HG03139 (cell line): ENCODE data around the gene MTMR2.
A peak's percentile ranks its signal among the peaks of the same experiment; 100 is the strongest.
"Not testable (repeated sequence)": the region's sequence is repeated elsewhere in the genome, so short reads cannot be mapped to it uniquely, and the experiment has no call there.

ENCODE experiments used
- ATAC-seq: cut with Tn5 transposase; IDR thresholded peaks from one replicate; pipeline ENCODE4 v1.9.1; 2021; ENCODE audit not compliant: unreplicated experiment

MTMR2 gene

DNA sequence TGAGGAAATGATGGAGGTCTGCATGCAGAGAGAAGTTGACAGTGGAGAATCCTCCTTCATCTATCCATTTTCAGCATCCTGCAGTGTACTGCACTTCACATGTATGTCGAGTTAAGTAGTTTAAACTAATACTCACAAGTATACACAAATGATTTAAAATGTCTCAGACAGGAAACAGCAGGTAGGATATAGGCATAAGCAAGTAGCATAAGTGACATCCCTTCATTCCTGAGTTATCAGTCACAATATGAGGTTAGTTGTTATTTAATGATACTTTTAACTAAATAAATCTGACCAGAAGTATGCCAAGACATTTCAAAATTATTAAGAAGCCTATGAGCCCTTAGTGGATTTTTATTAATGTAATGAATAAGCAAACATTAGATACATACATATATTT lies 37.4 kb downstream of the MTMR2 start:
- ATAC-seq: no peak

GRCh38 chr11:95884802-95885201 lies 39.1 kb downstream of the MTMR2 start:
- no peak for ATAC-seq

DNA sequence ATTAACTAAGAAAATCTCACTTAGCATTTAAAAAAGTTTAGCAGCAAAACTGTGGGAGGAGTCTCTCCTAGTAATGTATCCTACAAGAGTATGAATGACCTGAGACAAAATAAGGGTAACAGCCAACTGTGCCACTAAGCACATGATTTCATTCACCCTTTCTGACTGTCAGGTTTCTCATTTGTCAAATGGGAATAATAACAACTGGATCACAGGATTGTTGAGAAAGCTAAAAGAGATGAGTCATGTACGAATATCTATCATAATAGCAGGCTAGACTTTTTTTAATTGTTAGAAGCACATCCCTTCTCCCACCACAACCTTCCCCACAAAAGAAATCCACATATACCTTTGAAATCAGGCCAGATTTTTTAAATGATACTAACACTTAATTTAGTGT lies 39.5 kb downstream of the MTMR2 start:
- no peak for ATAC-seq

DNA sequence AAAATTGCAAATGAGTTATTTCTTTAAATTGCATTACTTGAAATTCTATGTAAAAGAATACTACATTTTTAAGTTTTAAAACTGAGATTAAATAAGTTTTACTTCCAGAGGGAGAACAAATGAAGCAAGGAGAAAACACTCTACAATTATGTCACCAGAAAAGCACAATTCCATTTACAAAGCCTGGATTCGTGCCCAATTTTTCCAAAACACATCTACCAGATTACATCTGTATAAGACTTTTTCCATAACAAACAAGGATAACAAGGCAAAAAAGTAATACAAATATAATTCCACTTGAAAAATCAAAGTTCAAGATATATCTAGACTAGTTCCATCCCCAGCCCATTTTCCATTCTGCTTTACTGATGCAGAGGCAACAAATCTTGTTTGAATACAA lies 40.5 kb downstream of the MTMR2 start:
- ATAC-seq: no peak

- no peak for ATAC-seq
Measured at GRCh38 chr11:95877291-95877690, 46.6 kb downstream of the MTMR2 start.

DNA sequence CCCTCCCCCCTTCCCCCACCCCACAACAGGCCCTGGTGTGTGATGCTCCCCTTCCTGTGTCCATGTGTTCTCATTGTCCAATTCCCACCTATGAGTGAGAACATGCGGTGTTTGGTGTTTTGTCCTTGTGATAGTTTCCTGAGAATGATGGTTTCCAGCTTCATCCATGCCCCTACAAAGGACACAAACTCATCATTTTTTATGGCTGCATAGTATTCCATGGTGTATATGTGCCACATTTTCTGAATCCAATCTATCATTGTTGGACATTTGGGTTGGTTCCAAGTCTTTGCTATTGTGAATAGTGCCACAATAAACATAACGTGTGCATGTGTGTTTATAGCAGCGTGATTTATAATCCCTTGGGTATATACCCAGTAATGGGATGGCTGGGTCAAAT lies 53.0 kb downstream of the MTMR2 start:
- ATAC-seq: not testable (repeated sequence)

- no peak for ATAC-seq
Measured at GRCh38 chr11:95867105-95867504, 56.8 kb downstream of the MTMR2 start.

- no peak for ATAC-seq
Measured at GRCh38 chr11:95863486-95864140, 60.3 kb downstream of the MTMR2 start.

- not testable (repeated sequence) for ATAC-seq
Measured at GRCh38 chr11:95860024-95860423, 63.9 kb downstream of the MTMR2 start.

- ATAC-seq: not testable (repeated sequence)
Measured at GRCh38 chr11:95854362-95854761, 69.5 kb downstream of the MTMR2 start.

- no peak for ATAC-seq
Measured at GRCh38 chr11:95853862-95854261, 70.0 kb downstream of the MTMR2 start.

- ATAC-seq: no peak
Measured at GRCh38 chr11:95853138-95853537, 70.8 kb downstream of the MTMR2 start.

GRCh38 chr11:95850137-95850536 lies 73.8 kb downstream of the MTMR2 start:
- ATAC-seq: no peak

DNA sequence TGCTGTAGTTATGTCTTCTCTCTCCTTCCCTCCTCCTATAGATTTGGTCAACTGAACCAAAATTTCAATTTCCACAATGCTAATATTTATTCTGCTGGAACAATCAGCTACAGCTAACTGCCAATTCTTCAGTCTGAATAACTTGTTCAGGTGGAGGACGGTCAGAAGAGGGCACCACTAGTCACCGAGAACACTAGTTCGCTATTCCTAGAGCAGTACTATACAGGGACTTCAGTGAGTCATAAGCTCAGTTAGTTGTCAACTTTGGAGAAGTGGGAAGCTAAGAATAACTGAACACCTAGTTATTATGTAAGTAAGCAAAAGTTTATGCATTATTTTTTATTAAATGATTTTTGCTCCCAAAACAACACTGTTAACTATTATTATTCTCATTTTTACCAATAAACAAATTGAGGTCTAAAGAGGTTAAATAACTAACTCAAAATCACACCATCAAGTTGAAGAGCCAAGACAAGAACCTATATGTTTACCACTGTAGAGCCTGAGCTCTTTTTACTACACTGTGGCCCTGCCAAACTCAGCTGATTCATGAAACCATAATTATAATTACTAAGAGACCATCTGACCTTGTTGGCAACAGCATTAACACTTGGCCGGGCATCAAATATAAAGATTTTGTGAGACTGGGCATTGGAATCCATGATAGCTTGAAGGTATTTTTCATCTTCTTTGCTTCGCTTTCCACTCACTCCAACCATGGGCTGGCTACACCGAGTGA lies 74.7 kb downstream of the MTMR2 start:
- ATAC-seq: no peak

DNA sequence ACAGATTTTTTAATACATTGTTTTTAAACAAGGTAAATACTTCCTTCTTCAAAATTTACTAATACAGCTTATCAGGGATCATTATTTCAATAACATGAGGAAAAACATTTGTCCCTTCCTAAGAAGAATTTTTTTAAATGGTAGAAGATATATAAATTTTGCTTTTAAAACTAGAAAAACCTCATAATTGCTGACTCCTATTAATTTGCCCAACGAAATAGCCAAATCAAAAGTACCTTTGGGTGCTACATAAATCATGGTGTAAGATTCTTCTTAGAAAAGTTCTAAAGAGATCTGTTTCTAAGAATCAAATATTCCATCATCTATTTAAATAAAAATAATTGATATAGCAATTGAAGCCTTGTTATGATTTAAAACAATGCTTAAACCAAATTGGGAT lies 78.7 kb downstream of the MTMR2 start:
- no peak for ATAC-seq

DNA sequence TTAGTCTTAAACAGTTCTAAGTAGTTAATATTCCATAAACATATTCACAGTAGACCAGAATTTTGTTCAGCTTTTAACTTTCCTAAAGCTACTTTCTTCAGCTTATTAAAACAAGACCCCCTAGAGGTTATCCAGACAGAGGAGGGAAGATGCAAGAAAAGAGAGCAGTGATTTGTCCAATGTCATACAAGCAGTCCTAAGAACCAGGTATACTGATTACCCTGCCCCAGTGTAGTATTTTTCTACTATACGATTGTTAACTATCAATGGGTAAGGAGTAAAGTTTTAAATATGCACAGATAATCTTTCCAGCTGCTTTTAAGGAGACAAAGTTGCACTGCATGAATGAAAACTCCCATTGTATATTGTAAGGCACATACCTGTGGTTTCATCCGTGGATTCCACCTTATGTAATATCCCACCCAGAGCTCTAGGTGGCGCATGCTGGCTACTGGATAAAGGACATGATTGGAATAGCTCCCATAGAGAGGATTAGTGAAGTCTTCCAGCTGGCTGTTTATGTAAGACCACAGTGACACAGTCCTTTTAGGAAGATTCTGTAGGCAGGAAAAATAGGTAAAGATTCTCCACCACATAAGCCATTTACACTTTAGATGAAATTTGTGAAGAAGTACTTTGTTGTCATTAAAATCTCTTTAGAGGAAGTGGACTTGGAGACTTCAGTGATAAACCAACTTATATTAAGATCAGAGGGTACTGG lies 88.0 kb downstream of the MTMR2 start:
- peak; percentile 81 for ATAC-seq

DNA sequence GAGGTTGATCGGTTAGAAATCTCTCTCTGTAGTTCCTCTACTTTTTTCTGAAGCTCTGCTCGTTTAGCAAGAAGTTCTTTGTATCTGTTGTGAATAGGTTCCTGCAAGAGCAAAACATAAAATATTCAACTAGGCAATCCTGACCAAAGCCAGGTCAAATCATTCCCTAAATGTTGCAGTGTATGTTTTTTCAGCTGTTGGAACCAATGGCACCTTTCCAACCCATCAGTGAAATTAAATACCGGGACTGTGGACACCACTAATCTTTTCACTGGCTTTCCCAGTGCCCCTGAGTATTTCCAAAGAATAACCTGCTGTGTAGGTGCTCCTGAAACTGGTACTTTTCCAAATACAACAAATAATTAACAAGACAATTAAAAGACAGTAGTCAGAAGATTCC lies 88.6 kb downstream of the MTMR2 start:
- ATAC-seq: no peak

DNA sequence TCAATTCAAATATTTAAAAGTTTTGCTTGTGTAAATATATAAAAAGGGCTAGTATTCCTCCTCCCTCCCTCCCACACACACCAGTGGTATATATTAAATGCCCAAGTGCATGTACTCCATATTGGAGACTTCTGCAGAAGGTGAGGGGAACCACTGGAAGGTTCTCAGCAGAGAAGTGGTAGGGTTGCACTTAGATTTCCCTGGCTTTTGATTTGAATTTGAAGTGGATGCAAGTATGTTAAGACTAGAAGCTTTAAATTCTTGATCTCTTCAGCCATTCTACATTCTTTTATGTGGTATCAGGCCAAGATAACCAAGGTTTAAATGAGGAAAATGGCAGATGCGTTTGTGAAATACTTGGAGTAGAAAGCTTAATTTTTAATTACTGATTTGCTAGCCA lies 90.5 kb downstream of the MTMR2 start:
- no peak for ATAC-seq

- ATAC-seq: no peak
Measured at GRCh38 chr11:95832763-95833162, 91.1 kb downstream of the MTMR2 start.

DNA sequence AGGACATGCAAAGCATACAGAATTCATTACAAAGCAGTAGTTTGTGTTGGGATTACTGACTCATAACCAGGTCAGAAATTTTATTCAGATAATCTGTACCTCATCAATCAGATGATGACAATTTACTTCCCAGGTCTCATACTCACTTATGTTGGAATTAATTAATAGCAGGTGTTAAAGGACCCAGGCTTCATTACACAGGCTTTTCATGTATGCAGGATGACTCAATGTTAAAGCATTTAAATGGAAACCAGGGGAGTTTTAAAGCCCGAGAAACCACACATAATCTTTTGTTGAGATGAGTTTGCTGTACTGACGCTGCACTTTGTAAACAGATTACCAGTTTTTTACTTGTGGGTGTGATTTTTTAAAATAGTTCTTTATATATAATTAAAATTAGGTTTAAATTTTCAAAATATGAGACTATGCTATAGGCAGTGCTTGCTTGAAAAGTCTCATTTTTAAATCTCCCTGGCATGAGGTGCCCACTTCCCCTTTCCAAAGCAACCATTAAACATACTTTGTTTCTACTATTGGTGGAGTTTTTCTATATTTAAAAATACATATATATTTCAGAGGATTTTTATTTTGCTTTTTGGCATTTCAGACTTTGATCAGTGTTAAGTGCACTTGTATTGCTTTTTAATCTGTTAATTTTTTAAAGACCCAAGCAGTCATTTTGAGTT lies 92.6 kb downstream of the MTMR2 start:
- no peak for ATAC-seq

- ATAC-seq: no peak
Measured at GRCh38 chr11:95829580-95830259, 94.2 kb downstream of the MTMR2 start.
